ENCODE measurements around the gene NCMAP.

NCMAP gene

GRCh38 chr1:24636661-24637357, 80.9 kb downstream of the NCMAP start:
- DNase-seq = no peak

- no peak for DNase-seq
Measured at GRCh38 chr1:24639094-24639493, 83.2 kb downstream of the NCMAP start.

GRCh38 chr1:24639881-24640280, 84.0 kb downstream of the NCMAP start:
- DNase-seq = no peak

GRCh38 chr1:24640288-24640687, 84.4 kb downstream of the NCMAP start:
- no peak for DNase-seq

GRCh38 chr1:24641646-24642151, 85.8 kb downstream of the NCMAP start:
- DNase-seq = peak; percentile 26

GRCh38 chr1:24642481-24643362, 86.8 kb downstream of the NCMAP start, which contains the start of gene SRRM1:
Gene SRRM1 (plus strand): TSS chr1:24643302. CDS start chr1:24643327, 25 bp downstream.
- DNase-seq = peak; percentile 99

- DNase-seq = peak; percentile 69
Measured at GRCh38 chr1:24643363-24644099, 87.6 kb downstream of the NCMAP start.

- no peak for DNase-seq
Measured at GRCh38 chr1:24644100-24644384, 88.2 kb downstream of the NCMAP start.

- DNase-seq = no peak
Measured at GRCh38 chr1:24648919-24649318, 93.0 kb downstream of the NCMAP start.

GRCh38 chr1:24652382-24652781, 96.5 kb downstream of the NCMAP start:
- no peak for DNase-seq

GRCh38 chr1:24654010-24654409, 98.1 kb downstream of the NCMAP start:
- no peak for DNase-seq

- DNase-seq = no peak
Measured at GRCh38 chr1:24656046-24656445, 100.2 kb downstream of the NCMAP start.

GRCh38 chr1:24657781-24658180, 101.9 kb downstream of the NCMAP start:
- DNase-seq = no peak
